B cell (primary cell): ENCODE measurements around the gene CAMTA1. TPM values are rescaled to one million over a fixed set of nuclear protein-coding genes. Genes with fewer than 3 reads are reported as not detected.

ENCODE experiments used
- ATAC-seq: fragments of 200-7000 bp; cut with Tn5 transposase; one replicate; pipeline ENCODE4 v1.10.0; 2021; ENCODE audit warnings: low read depth, mild to moderate bottlenecking, moderate number of reproducible peaks, moderate library complexity
- CTCF ChIA-PET: fragments of 350-600 bp; sonication (Branson Sonifier 250); formaldehyde crosslinking; loops from one replicate; lab custom pipeline; 2021; ENCODE audit warnings: antibody characterized with exemption, inconsistent platforms; lab: Charles Lee
- POLR2A ChIA-PET: fragments of 350-600 bp; sonication (Branson Sonifier 250); formaldehyde crosslinking; loops from one replicate; lab custom pipeline; 2021; ENCODE audit warnings: antibody characterized with exemption; lab: Charles Lee
- DNase-seq: peaks from one replicate; pipeline ENCODE4 v3.0.0; 2013
- H2AFZ ChIP-seq: 2 replicates; pipeline ENCODE4 v1.6.1; 2012; ENCODE audit warnings: mild to moderate bottlenecking, low read depth, low read length; ENCODE audit not compliant: insufficient read depth, poor library complexity, severe bottlenecking
- H3K27ac ChIP-seq, 2 donors: 1 replicate in 1 of 2; 2 replicates in 1 of 2; pipeline ENCODE4 v1.5.1; 2012 to 2013; ENCODE audit warnings: low read length in 2 of 2, mild to moderate bottlenecking in 2 of 2, moderate library complexity in 1 of 2
- H3K27me3 ChIP-seq, 4 experiments: fragments of 200-600 bp in 1 of 4; sonication (generic) in 1 of 4; replicated peaks in 1 of 4; 1 replicate in 2 of 4; 2 replicates in 2 of 4; pipeline versions ENCODE4 v1.6.1 to v1.7.0; 2013 to 2016; ENCODE audit warnings: low read length in 3 of 4, mild to moderate bottlenecking in 2 of 4, mixed read lengths in 1 of 4, moderate library complexity in 1 of 4; ENCODE audit not compliant: insufficient read depth in 4 of 4, control insufficient read depth in 3 of 4; ENCODE audit errors: control extremely low read depth in 1 of 4
- H3K36me3 ChIP-seq, 2 experiments: replicated peaks in 1 of 2; 1 replicate in 1 of 2; 2 replicates in 1 of 2; pipeline versions ENCODE4 v1.6.1 to v1.7.1; 2013; ENCODE audit warnings: low read length in 1 of 2; ENCODE audit not compliant: insufficient read depth in 2 of 2, control insufficient read depth in 1 of 2; ENCODE audit errors: control extremely low read depth in 1 of 2, extremely low read depth in 1 of 2
- H3K4me1 ChIP-seq, 2 donors: fragments of 200-600 bp in 1 of 2; sonication (generic) in 1 of 2; 1 replicate in 1 of 2; 2 replicates in 1 of 2; pipeline versions ENCODE4 v1.5.1 to v1.6.1; 2013 to 2017; ENCODE audit warnings: low read length in 2 of 2; ENCODE audit not compliant: control insufficient read depth in 2 of 2, insufficient read depth in 2 of 2
- H3K4me2 ChIP-seq: replicated peaks from 2 replicates; pipeline ENCODE3; 2012; ENCODE audit warnings: mild to moderate bottlenecking, low read depth, low read length; ENCODE audit not compliant: poor library complexity, severe bottlenecking
- H3K4me3 ChIP-seq, 5 experiments: fragments of 200-600 bp in 1 of 5; sonication (generic) in 1 of 5; 1 replicate in 3 of 5; 2 replicates in 2 of 5; pipeline versions ENCODE4 v1.5.1 to v1.7.0; 2011 to 2016; ENCODE audit warnings: low read length in 4 of 5, mild to moderate bottlenecking in 4 of 5, low read depth in 2 of 5, control low read depth in 1 of 5, moderate library complexity in 1 of 5; ENCODE audit not compliant: insufficient read depth in 1 of 5; ENCODE audit errors: control extremely low read depth in 1 of 5, extremely low read depth in 1 of 5
- H3K79me2 ChIP-seq: fragments of 200-600 bp; sonication (generic); one replicate; pipeline ENCODE4 v1.6.0; 2016; ENCODE audit warnings: low read length; ENCODE audit not compliant: control insufficient read depth, insufficient read depth
- H3K9ac ChIP-seq: fragments of 200-600 bp; sonication (generic); 2 replicates; pipeline ENCODE4 v1.6.1; 2017; ENCODE audit warnings: mild to moderate bottlenecking, low read length, moderate library complexity
- H3K9me3 ChIP-seq, 3 donors: one replicate each; pipeline versions ENCODE4 v1.6.1 to v1.7.1; 2013; ENCODE audit warnings: low read length in 2 of 3; ENCODE audit not compliant: control insufficient read depth in 2 of 3, insufficient read depth in 1 of 3; ENCODE audit errors: control extremely low read depth in 1 of 3
- H4K20me1 ChIP-seq: 2 replicates; pipeline ENCODE4 v1.6.0; 2012; ENCODE audit warnings: mild to moderate bottlenecking, low read length; ENCODE audit not compliant: insufficient read depth, control insufficient read depth, poor library complexity, severe bottlenecking
- H3K27ac Mint-ChIP-seq: one replicate; pipeline ENCODE4 v1.8.0; 2021; ENCODE audit warnings: mixed read lengths
- H3K27me3 Mint-ChIP-seq: one replicate; pipeline ENCODE4 v1.8.0; 2021; ENCODE audit warnings: mixed read lengths
- H3K4me1 Mint-ChIP-seq: one replicate; pipeline ENCODE4 v1.8.0; 2021; ENCODE audit warnings: mixed read lengths
- H3K4me3 Mint-ChIP-seq: one replicate; pipeline ENCODE4 v1.8.0; 2021; ENCODE audit warnings: mixed read lengths
- H3K9me3 Mint-ChIP-seq: one replicate; pipeline ENCODE4 v1.8.0; 2022; ENCODE audit warnings: mixed read lengths; ENCODE audit not compliant: insufficient read depth
- CTCF ChIP-seq: fragments of 200-600 bp; IDR thresholded peaks from one replicate; pipeline ENCODE4 v1.8.0; 2022; ENCODE audit warnings: antibody characterized with exemption, mild to moderate bottlenecking
- EZH2 ChIP-seq: IDR thresholded peaks from 2 replicates; pipeline ENCODE4 v1.6.1; 2012; ENCODE audit warnings: borderline replicate concordance, low read depth, mild to moderate bottlenecking, moderate library complexity, low read length; ENCODE audit not compliant: insufficient read depth, poor library complexity, severe bottlenecking
- WGBS: methylation state at CpG from one replicate; pipeline ENCODE4 v1.1.5; 2013; ENCODE audit warnings: missing lambda C conversion rate; ENCODE audit not compliant: insufficient coverage; 5-methylcytosine and 5-hydroxymethylcytosine counted together
- intact Hi-C: fragments of 100-400 bp; cut with micrococcal nuclease; formaldehyde crosslinking; loops from one replicate; pipeline ENCODE4 v1.10.0; 2022
- polyA plus RNA-seq: library from polyadenylated mRNA; depleted of rRNA; stranded (reverse); fragments of >200 nt; gene quantifications from 2 replicates; pipeline ENCODE4 v1.2.3, GENCODE V29; 2012
- total RNA-seq, 2 donors: library from RNA; stranded (reverse); fragments of 120-200 nt in 1 of 2; gene quantifications; 1 replicate in 1 of 2; 2 replicates in 1 of 2; pipeline versions ENCODE4 v1.2.3 to v1.2.4, GENCODE V29; 2013 to 2022

CAMTA1 gene
- total and polyA plus RNA-seq, 2 donors (not counting 1 experiment from before 2014, with no cell fraction given) = 42.2 to 45.7 TPM

GRCh38 chr1:6959491-6959890 lies 174.2 kb downstream of the CAMTA1 start:
- TF ChIP-seq CTCF = no peak
- TF ChIP-seq EZH2 = no peak
- Histone ChIP-seq H3K9ac (no peak overlapping the region), H3K79me2 (no peaks in the 10 kb centered on the region), H3K9me3 (peaks cover 0 to 13% (median 0%) of the 10 kb centered on the region in 3 donors), H3K36me3 (no peaks in the 10 kb centered on the region), H2AFZ (no peak overlapping the region), H3K4me2 (no peak overlapping the region), H3K27me3 (peaks cover 0 to 20% (median 7%) of the 10 kb centered on the region in 4 experiments), H3K27ac (no peak overlapping the region), H3K4me3 (no peak overlapping the region), H4K20me1 (no peaks in the 10 kb centered on the region), H3K4me1 (peaks cover 14 to 18% of the 10 kb centered on the region in 2 donors)
- ATAC-seq (no peak), DNase-seq (no peak)
- Mint-ChIP-seq H3K9me3 (no peaks in the 10 kb centered on the region), H3K4me3 (no peak overlapping the region), H3K27ac (no peak overlapping the region), H3K4me1 (peaks cover 12% of the 10 kb centered on the region), H3K27me3 (peaks cover 47% of the 10 kb centered on the region)
- intact Hi-C loops = no loop called here
- ChIA-PET POLR2A (no interaction called here), CTCF (no interaction called here)
- 88% methylated on average over 8 of the region's 8 CpGs for WGBS

- Mint-ChIP-seq H3K27me3 (peaks cover 53% of the 10 kb centered on the region), H3K4me1 (peaks cover 12% of the 10 kb centered on the region), H3K9me3 (no peaks in the 10 kb centered on the region), H3K27ac (no peak overlapping the region), H3K4me3 (no peak overlapping the region)
- WGBS = 96% methylated on average over 9 of the region's 12 CpGs
- H3K9me3 ChIP-seq = peaks cover 0 to 13% (median 0%) of the 10 kb centered on the region in 3 donors
- DNase-seq = no peak
- peaks cover 0 to 26% (median 8%) of the 10 kb centered on the region in 4 experiments for H3K27me3 ChIP-seq
- no peak overlapping the region for H2AFZ ChIP-seq
- no peak overlapping the region for H3K27ac ChIP-seq
- CTCF ChIA-PET = interaction anchor here (0.9 kb wide), 1 partner anchor 70 kb away, joined by 3 read pairs; no protein-coding TSS in a partner anchor
- H3K79me2 ChIP-seq = no peaks in the 10 kb centered on the region
- intact Hi-C loops = no loop called here
- peaks cover 14 to 18% of the 10 kb centered on the region in 2 donors for H3K4me1 ChIP-seq
- no peaks in the 10 kb centered on the region for H3K36me3 ChIP-seq
- H3K4me3 ChIP-seq = no peak overlapping the region
- H4K20me1 ChIP-seq = no peaks in the 10 kb centered on the region
- no peak for TF ChIP-seq EZH2
- TF ChIP-seq CTCF = no peak
- POLR2A ChIA-PET = no interaction called here
- no peak overlapping the region for H3K4me2 ChIP-seq
- ATAC-seq = no peak
- H3K9ac ChIP-seq = no peak overlapping the region
Observed at GRCh38 chr1:6960291-6960811, 175.1 kb downstream of the CAMTA1 start.
